Measurements from ENCODE around the gene EFNA1.
"Not testable (repeated sequence)": the region's sequence is repeated elsewhere in the genome, so short reads cannot be mapped to it uniquely, and the experiment has no call there.

Gene EFNA1

GRCh38 chr1:155092131-155092530 is 35.5 kb upstream of the EFNA1 start:
- DNase-seq (ENCODE audit: low read depth) = no peak

- DNase-seq (ENCODE audit: low read depth) = no peak
Measured at GRCh38 chr1:155092641-155093040, 35.0 kb upstream of the EFNA1 start.

- no peak for DNase-seq (ENCODE audit: low read depth)
Measured at GRCh38 chr1:155093911-155094621, 33.6 kb upstream of the EFNA1 start.

DNA sequence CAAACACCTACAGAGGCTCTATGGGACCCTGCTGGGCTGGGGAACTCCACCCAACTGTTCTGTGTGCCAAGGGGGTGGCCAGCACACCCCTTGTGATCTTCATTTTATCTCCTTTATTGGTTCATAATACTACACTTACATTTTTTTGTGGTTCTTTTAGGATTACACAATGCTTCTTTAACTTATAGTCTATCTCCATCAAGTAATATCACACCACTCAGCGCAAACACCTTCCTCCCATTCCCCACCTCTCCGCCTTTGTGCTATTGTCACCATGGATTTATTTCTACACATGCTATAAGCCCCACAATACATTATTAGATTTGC is 33.1 kb upstream of the EFNA1 start:
- no peak for DNase-seq (ENCODE audit: low read depth)

DNA sequence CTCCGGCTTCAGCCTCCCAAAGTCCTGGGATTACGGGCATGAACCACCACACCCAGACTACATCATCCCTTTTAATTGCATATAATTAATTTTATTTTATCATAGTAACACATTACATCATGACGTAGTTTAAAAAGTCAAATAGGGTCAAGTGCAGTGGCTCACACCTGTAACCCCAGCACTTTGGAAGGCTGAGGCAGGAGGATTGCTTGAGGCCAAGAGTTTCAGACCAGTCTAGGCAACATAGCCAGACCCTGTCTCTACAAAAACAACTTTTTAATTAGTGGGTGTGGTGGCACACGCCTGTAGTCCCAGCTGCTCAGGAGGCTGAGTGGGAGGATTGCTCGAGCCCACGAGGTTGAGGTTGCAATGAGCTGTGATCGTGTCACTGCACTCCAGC is 28.3 kb upstream of the EFNA1 start:
- no peak for DNase-seq (ENCODE audit: low read depth)

DNA sequence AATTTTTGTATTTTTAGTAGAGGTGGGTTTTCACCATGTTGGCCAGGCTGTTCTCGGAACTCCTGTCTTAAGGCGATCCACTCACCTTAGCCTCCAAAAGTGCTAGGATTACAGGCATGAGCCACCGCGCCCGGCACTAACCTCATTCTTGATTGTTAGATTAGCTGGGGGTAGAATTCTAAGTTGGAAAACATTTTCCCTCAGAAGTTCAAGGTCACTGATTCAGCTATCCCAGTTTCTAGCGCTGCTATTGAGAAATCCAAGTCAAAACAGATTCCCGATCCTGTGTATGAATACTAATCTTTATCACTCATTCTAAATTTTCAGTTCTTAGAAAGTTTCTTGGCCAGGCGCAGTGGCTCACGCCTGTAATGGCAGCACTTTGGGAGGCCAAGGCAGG is 24.4 kb upstream of the EFNA1 start:
- no peak for DNase-seq (ENCODE audit: low read depth)

- DNase-seq (ENCODE audit: low read depth) = no peak
Measured at GRCh38 chr1:155104605-155105534, 22.8 kb upstream of the EFNA1 start.

GRCh38 chr1:155105604-155106011 is 22.1 kb upstream of the EFNA1 start:
- no peak for DNase-seq (ENCODE audit: low read depth)

GRCh38 chr1:155106862-155107261 is 20.8 kb upstream of the EFNA1 start:
- no peak for DNase-seq (ENCODE audit: low read depth)

DNA sequence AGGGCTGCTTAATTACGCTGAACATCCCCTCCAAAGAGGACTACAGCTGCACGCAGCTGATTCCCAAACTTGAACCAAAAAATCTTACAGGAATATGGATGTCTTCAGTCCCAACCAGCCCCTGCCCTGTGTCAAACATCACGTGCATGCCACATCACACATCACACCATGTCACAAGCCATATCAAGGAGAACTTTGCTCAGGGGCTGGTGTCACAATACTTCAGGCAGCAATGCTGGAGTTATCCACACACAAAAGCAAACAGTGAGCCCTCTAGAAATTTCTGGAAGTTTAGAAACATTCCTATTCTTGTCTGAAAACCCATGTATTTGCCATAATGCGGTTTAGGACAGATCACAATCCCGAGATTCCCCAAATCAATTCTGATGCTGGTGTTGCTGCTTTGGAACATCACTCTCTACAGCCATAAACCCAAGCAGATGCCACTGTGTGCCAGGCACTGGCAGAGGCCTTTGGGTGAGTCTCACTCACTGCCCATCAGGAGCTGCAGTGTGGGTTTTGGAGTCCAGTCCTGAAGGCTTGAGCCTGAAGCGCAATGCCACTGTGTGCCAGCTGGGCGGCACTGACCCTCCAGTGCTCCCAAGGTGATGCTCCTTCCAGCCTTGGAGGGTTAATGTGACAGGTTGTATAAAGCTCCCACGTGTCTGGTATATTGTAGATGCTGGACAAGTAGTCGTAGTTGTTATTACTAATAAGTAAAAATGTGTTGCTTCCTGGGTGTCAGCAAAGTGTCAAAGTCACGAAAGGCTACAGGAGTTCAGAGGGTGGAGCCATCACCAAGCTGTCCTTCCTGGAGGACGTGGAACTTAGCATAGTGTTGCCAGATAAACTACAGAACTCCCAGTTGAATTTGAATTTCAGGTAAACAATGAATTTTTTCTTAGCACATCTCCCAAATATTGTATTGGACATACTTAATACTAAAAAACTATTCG is 20.1 kb upstream of the EFNA1 start:
- DNase-seq (ENCODE audit: low read depth) = no peak

DNA sequence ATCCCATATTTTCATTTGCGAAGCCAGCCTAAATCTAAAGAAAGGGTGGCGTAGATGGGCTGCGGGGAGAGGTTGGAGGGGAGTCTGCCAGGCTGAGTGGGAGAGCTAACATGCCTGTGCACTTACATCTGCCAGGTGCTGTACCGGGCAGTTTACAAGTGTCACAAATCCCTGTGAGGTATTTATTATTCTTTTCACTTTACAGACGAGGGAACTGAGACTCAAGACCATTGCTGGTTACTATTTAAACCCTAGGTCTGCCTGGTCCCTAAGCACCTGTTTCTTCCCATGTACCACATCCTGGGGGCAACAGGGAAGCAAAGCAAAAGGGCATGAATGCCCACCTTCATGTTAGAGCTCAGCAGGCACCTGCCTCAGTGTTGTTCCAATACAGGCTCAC is 19.4 kb upstream of the EFNA1 start:
- DNase-seq (ENCODE audit: low read depth) = no peak

DNA sequence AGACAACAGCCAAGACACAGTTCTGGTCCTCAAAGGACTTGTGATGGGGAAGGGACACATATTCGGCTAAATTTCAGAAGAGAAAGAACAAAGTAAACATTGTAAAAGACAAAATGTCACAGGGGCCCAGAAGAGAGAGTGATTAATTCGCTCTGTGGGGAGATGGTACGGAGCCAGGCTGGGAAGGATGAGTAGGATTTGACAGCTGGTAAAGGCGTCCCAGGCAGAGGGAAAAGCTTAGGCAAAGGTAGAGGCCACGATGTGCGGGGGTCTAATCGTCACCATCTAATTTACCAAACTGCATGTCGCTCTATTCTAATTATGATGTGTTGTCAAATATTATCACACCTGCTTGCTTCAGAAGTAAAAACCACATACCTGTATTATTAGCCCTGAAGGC is 17.3 kb upstream of the EFNA1 start:
- no peak for DNase-seq (ENCODE audit: low read depth)

- DNase-seq (ENCODE audit: low read depth) = no peak
Measured at GRCh38 chr1:155110826-155111225, 16.9 kb upstream of the EFNA1 start.

DNA sequence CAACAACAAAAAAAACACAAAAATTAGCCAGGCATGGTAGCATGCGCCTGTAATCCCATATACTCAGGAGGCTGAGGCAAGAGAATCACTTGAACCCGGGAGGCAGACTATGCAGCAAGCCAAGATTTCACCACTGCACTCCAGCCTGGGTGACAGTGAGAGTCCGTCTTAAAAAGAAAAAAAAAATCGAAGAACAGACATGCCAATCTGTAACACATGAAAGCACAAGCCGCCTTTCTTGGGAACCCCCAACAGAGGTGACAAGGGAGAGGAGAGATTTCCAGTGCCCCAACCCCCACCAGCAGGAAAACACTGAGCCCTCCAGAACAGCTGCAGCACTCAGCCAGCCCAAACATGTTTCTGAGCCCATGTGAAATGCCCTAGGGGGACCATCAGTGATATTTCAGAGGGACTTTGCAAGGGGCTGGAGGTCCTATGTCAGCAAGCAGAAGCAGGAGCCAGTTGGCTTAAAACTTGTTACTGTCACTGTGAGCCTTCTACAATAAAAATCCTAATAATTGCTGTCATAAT is 14.2 kb upstream of the EFNA1 start:
- DNase-seq (ENCODE audit: low read depth) = no peak

- no peak for DNase-seq (ENCODE audit: low read depth)
Measured at GRCh38 chr1:155116113-155116764, 11.4 kb upstream of the EFNA1 start.

DNA sequence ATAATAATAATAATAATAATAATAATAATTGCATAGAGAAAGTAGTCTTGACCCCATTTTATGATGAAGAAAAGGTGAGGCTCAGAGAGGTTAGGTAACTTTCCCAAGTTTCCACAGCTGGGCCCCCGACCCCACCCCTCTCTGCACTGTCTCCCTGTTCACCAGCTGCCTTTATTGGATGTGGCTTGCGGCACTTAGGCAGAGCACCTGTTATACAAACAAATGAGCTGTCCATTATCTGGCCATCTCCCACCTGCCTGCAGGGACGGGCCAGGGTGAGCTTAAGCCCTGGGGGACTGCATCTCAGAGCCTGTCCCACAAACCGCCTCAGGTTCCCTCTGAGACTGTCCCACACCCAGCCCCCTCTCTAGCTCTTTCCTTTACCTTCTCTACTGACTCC is 10.1 kb upstream of the EFNA1 start:
- no peak for DNase-seq (ENCODE audit: low read depth)

DNA sequence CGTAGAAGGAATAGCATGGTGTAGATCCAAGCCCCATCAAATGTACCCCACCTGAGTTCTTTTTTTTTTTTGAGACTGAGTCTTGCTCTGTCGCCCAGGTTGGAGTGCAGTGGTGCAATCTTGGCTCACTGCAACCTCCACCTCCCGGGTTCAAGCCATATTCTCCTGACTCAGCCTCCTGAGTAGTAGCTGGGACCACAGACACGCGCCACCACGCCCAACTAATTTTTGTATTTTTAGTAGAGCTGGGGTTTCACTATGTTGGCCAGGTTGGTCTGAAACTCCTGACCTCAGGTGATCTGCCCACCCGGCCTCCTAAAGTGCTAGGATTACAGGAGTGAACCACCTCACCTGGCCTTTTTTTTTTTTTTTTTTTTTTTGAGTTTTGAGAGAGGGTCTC is 9.6 kb upstream of the EFNA1 start:
- DNase-seq (ENCODE audit: low read depth) = not testable (repeated sequence)

- no peak for DNase-seq (ENCODE audit: low read depth)
Measured at GRCh38 chr1:155120253-155120652, 7.4 kb upstream of the EFNA1 start.

GRCh38 chr1:155121249-155121648 is 6.4 kb upstream of the EFNA1 start:
- DNase-seq (ENCODE audit: low read depth) = no peak

GRCh38 chr1:155122308-155122707 is 5.4 kb upstream of the EFNA1 start:
- no peak for DNase-seq (ENCODE audit: low read depth)

DNA sequence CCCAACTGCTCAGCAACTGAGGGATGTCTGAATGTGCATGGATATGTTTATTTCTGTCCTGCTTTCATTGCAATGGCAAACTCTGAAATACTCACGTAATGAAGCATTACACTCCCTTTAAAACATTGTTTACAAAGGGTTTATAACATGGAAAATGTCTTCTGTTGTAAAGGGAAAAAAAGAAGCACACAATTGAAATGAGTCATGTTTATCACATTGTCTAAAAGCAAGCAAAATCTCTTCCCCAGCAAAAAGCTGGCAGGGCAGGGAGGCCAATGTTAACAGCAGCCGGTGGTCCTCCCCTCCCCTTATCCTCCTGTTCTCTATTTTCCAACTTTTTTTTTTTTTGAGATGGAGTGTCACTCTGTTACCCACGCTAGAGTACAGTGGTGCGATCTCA is 3.9 kb upstream of the EFNA1 start:
- no peak for DNase-seq (ENCODE audit: low read depth)

All from stimulated activated CD4-positive, alpha-beta T cell treated with anti-CD3 and anti-CD28 coated beads, Interleukin-2, amount 100 ng/mL, for 4 hours (primary cell).